HEK293T (cell line): ENCODE results near the gene ESRP2.

Experiments used
- BHLHE40 ChIP-seq: fragments of 450-650 bp; IDR thresholded peaks from 2 replicates; pipeline ENCODE4 v1.6.1; 2016; ENCODE audit warnings: mild to moderate bottlenecking, moderate library complexity, borderline replicate concordance
- ELF4 ChIP-seq: fragments of 450-650 bp; IDR thresholded peaks from 2 replicates; pipeline ENCODE4 v1.6.1; 2017; ENCODE audit warnings: antibody characterized with exemption
- FOXA1 ChIP-seq: fragments of 450-650 bp; IDR thresholded peaks from 2 replicates; pipeline ENCODE4 v1.6.1; 2016; ENCODE audit warnings: mild to moderate bottlenecking
- FOXK2 ChIP-seq: fragments of 450-650 bp; IDR thresholded peaks from 2 replicates; pipeline ENCODE4 v1.6.1; 2016; ENCODE audit warnings: mild to moderate bottlenecking
- FOXM1 ChIP-seq: fragments of 450-650 bp; IDR thresholded peaks from 2 replicates; pipeline ENCODE4 v1.6.1; 2017; ENCODE audit warnings: mild to moderate bottlenecking, borderline replicate concordance
- LEF1 ChIP-seq: fragments of 450-650 bp; IDR thresholded peaks from 2 replicates; pipeline ENCODE4 v1.6.1; 2017; ENCODE audit warnings: mild to moderate bottlenecking, borderline replicate concordance
- NFRKB ChIP-seq: fragments of 450-650 bp; IDR thresholded peaks from 2 replicates; pipeline ENCODE4 v1.6.1; 2016; ENCODE audit warnings: mild to moderate bottlenecking, moderate library complexity
- SP1 ChIP-seq: fragments of 450-650 bp; IDR thresholded peaks from 2 replicates; pipeline ENCODE4 v1.6.1; 2017
- SUZ12 ChIP-seq: fragments of 450-650 bp; IDR thresholded peaks from 2 replicates; pipeline ENCODE4 v1.6.1; 2016; ENCODE audit warnings: mild to moderate bottlenecking
- TARDBP ChIP-seq: fragments of 450-650 bp; IDR thresholded peaks from 2 replicates; pipeline ENCODE4 v1.6.1; 2016
- TF ChIP-seq, protein P1 (sequence below): fragments of 450-650 bp; IDR thresholded peaks from 2 replicates; pipeline ENCODE4 v1.6.1; 2016

- TF ChIP-seq FOXM1, result no peak
- no peak for TF ChIP-seq SP1
- TF ChIP-seq FOXA1, result no peak
- TF ChIP-seq BHLHE40, result no peak
- TF ChIP-seq NFRKB, result no peak
- no peak for TF ChIP-seq LEF1
- TF ChIP-seq ELF4, result no peak
- no peak for TF ChIP-seq SUZ12
- TF ChIP-seq, protein P1, sequence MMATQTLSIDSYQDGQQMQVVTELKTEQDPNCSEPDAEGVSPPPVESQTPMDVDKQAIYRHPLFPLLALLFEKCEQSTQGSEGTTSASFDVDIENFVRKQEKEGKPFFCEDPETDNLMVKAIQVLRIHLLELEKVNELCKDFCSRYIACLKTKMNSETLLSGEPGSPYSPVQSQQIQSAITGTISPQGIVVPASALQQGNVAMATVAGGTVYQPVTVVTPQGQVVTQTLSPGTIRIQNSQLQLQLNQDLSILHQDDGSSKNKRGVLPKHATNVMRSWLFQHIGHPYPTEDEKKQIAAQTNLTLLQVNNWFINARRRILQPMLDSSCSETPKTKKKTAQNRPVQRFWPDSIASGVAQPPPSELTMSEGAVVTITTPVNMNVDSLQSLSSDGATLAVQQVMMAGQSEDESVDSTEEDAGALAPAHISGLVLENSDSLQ, result no peak
- no peak for TF ChIP-seq FOXK2
- TF ChIP-seq TARDBP, result no peak
These were observed 21.5 kb upstream of the ESRP2 start for GRCh38 chr16:68257251-68257905.
